Astrocyte (in vitro differentiated cells and primary cell): ENCODE data around the gene SEMA7A. TPM values are rescaled to one million over a fixed set of nuclear protein-coding genes. Genes with fewer than 3 reads are reported as not detected.

Experiments used
- DNase-seq: peaks from one replicate; pipeline ENCODE4 v3.0.0-alpha.2; 2010; ENCODE audit warnings: low read depth
- FAIRE-seq: peaks from 2 replicates; lab custom pipeline; 2011; peaks lifted over from hg19 to GRCh38; lab: Jason Lieb, UNC
- H2AFZ ChIP-seq: 2 replicates; pipeline ENCODE4 v1.6.0; 2012; ENCODE audit warnings: low read depth, low read length, inconsistent platforms
- H3K27ac ChIP-seq: 2 replicates; pipeline ENCODE4 v1.5.1; 2011; ENCODE audit warnings: low read depth, low read length, inconsistent platforms
- H3K27me3 ChIP-seq: 2 replicates; pipeline ENCODE4 v1.6.0; 2011; ENCODE audit warnings: low read length, inconsistent platforms; ENCODE audit not compliant: insufficient read depth
- H3K36me3 ChIP-seq: 2 replicates; pipeline ENCODE4 v1.5.1; 2011; ENCODE audit warnings: low read length, inconsistent platforms; ENCODE audit not compliant: insufficient read depth
- H3K4me1 ChIP-seq: 2 replicates; pipeline ENCODE4 v1.5.1; 2011; ENCODE audit warnings: low read length, inconsistent platforms; ENCODE audit not compliant: insufficient read depth
- H3K4me2 ChIP-seq: 2 replicates; pipeline ENCODE4 v1.6.0; 2012; ENCODE audit warnings: low read length, inconsistent platforms
- H3K4me3 ChIP-seq: 2 replicates; pipeline ENCODE4 v1.5.1; 2011; ENCODE audit warnings: low read depth, mild to moderate bottlenecking, low read length, inconsistent platforms; ENCODE audit not compliant: insufficient read depth
- H3K79me2 ChIP-seq: 2 replicates; pipeline ENCODE4 v1.6.0; 2012; ENCODE audit warnings: mild to moderate bottlenecking, low read length, inconsistent platforms; ENCODE audit not compliant: insufficient read depth
- H3K9ac ChIP-seq: 2 replicates; pipeline ENCODE4 v1.6.0; 2012; ENCODE audit warnings: mild to moderate bottlenecking, low read length, inconsistent platforms
- H3K9me3 ChIP-seq: 2 replicates; pipeline ENCODE4 v1.5.1; 2012; ENCODE audit warnings: low read depth, mild to moderate bottlenecking, low read length, inconsistent platforms; ENCODE audit not compliant: insufficient read depth
- H4K20me1 ChIP-seq: 2 replicates; pipeline ENCODE4 v1.6.0; 2012; ENCODE audit warnings: low read length, inconsistent platforms; ENCODE audit not compliant: insufficient read depth
- H3K27ac Mint-ChIP-seq: one replicate; pipeline ENCODE4 v1.8.0; 2021; ENCODE audit warnings: mild to moderate bottlenecking, mixed read lengths; ENCODE audit not compliant: unreplicated experiment
- H3K27me3 Mint-ChIP-seq: one replicate; pipeline ENCODE4 v1.8.0; 2021; ENCODE audit warnings: low read depth, mixed read lengths; ENCODE audit not compliant: unreplicated experiment
- H3K36me3 Mint-ChIP-seq: one replicate; pipeline ENCODE4 v1.8.0; 2021; ENCODE audit warnings: low read depth, mixed read lengths; ENCODE audit not compliant: unreplicated experiment
- H3K4me1 Mint-ChIP-seq: one replicate; pipeline ENCODE4 v1.8.0; 2021; ENCODE audit warnings: low read depth, mixed read lengths; ENCODE audit not compliant: unreplicated experiment
- H3K4me3 Mint-ChIP-seq: one replicate; pipeline ENCODE4 v1.8.0; 2021; ENCODE audit warnings: mild to moderate bottlenecking, moderate library complexity, mixed read lengths; ENCODE audit not compliant: unreplicated experiment
- H3K9me3 Mint-ChIP-seq: one replicate; pipeline ENCODE4 v1.8.0; 2021; ENCODE audit warnings: mild to moderate bottlenecking, mixed read lengths; ENCODE audit not compliant: unreplicated experiment
- CTCF ChIP-seq: IDR thresholded peaks from 2 replicates; pipeline ENCODE4 v1.5.1; 2011; ENCODE audit warnings: low read depth, mild to moderate bottlenecking, inconsistent platforms, low read length, moderate library complexity; ENCODE audit not compliant: insufficient read depth
- EZH2 ChIP-seq: IDR thresholded peaks from 2 replicates; pipeline ENCODE4 v1.6.1; 2012; ENCODE audit warnings: mild to moderate bottlenecking, low read length, inconsistent platforms; ENCODE audit not compliant: insufficient read depth
- total RNA-seq: library from RNA; stranded (reverse); gene quantifications from 2 replicates; pipeline ENCODE4 v1.2.1, GENCODE V29; 2021

Gene SEMA7A
- total RNA-seq, 1 donor from 2014 or later = 26.7 TPM

GRCh38 chr15:74451861-74452835, 18.4 kb upstream of the SEMA7A start:
- no peak for TF ChIP-seq CTCF
- no peak for TF ChIP-seq EZH2
- H3K4me3 ChIP-seq = no peak overlapping the region
- peaks cover 15% of the 10 kb centered on the region for H3K36me3 ChIP-seq
- Mint-ChIP-seq H3K36me3 (peaks cover 38% of the 10 kb centered on the region), H3K9me3 (no peaks in the 10 kb centered on the region), H3K4me3 (peak overlapping the region; percentile 6), H3K4me1 (peaks cover 24% of the 10 kb centered on the region), H3K27ac (no peak overlapping the region), H3K27me3 (no peaks in the 10 kb centered on the region)
- no peaks in the 10 kb centered on the region for H3K27me3 ChIP-seq
- H3K9ac ChIP-seq = no peak overlapping the region
- H3K79me2 ChIP-seq = no peaks in the 10 kb centered on the region
- no peaks in the 10 kb centered on the region for H3K9me3 ChIP-seq
- no peak overlapping the region for H2AFZ ChIP-seq
- no peak overlapping the region for H3K4me2 ChIP-seq
- no peak overlapping the region for H3K27ac ChIP-seq
- FAIRE-seq (no peak), DNase-seq (no peak)
- H3K4me1 ChIP-seq = peaks cover 5% of the 10 kb centered on the region
- H4K20me1 ChIP-seq = no peaks in the 10 kb centered on the region

GRCh38 chr15:74451322-74451721, 17.6 kb upstream of the SEMA7A start:
- H3K79me2 ChIP-seq = no peaks in the 10 kb centered on the region
- H3K4me1 Mint-ChIP-seq = peaks cover 24% of the 10 kb centered on the region
- no peaks in the 10 kb centered on the region for H3K27me3 ChIP-seq
- H3K4me1 ChIP-seq = peaks cover 5% of the 10 kb centered on the region
- H2AFZ ChIP-seq = no peak overlapping the region
- H3K27ac ChIP-seq = no peak overlapping the region
- no peak for FAIRE-seq
- DNase-seq = no peak
- H3K27me3 Mint-ChIP-seq = no peaks in the 10 kb centered on the region
- H3K9me3 ChIP-seq = no peaks in the 10 kb centered on the region
- H3K4me3 ChIP-seq = no peak overlapping the region
- H3K4me2 ChIP-seq = no peak overlapping the region
- peaks cover 36% of the 10 kb centered on the region for H3K36me3 Mint-ChIP-seq
- peaks cover 19% of the 10 kb centered on the region for H3K36me3 ChIP-seq
- no peaks in the 10 kb centered on the region for H3K9me3 Mint-ChIP-seq
- no peak overlapping the region for H3K4me3 Mint-ChIP-seq
- H3K9ac ChIP-seq = no peak overlapping the region
- H3K27ac Mint-ChIP-seq = no peak overlapping the region
- H4K20me1 ChIP-seq = no peaks in the 10 kb centered on the region
- TF ChIP-seq CTCF (no peak), EZH2 (no peak)
